GM21737 (cell line): ENCODE results near the gene AUTS2.

Experiments
- ATAC-seq: cut with Tn5 transposase; IDR thresholded peaks from one replicate; pipeline ENCODE4 v1.9.1; 2021; ENCODE audit warnings: mild to moderate bottlenecking, moderate library complexity; ENCODE audit not compliant: unreplicated experiment

Gene AUTS2

DNA sequence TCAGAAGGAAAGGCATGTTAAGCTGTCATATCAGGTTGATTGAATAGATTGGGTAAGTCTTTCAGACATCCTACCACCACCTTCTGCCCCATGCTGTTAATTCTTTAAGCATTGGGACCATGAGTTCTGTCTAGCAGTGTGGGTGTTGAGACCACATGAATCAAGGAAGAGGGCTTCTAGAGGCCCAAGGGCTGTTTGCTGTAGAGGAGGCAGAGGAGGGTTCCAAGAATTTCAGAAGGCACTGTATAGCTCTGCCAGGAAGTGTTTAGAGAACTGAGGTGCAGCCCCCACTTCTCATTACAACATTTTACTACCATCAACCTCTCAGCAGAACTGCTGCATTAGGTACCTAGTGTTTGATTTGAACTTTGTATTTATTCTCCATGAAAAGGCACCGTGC lies 720.2 kb downstream of the AUTS2 start:
- ATAC-seq, result no peak

DNA sequence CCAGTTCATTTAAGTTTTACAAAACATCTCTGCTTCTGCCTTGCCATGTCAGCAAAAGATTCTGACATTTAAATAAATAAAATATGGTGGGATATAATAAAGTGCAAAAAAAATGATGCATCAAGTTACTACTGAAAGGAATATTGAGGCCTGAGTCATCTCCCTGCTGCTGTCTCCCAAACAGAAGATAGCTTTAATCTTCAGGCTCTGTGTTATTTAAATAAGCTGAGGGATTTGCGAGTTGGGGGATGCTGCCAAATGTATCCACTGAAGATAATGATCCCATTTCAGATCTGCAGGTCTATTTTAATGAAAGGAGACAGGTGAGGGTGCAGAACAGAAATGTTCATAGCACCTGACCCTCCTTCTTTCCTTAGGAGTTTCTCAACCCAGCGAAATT lies 720.8 kb downstream of the AUTS2 start:
- ATAC-seq, result no peak

DNA sequence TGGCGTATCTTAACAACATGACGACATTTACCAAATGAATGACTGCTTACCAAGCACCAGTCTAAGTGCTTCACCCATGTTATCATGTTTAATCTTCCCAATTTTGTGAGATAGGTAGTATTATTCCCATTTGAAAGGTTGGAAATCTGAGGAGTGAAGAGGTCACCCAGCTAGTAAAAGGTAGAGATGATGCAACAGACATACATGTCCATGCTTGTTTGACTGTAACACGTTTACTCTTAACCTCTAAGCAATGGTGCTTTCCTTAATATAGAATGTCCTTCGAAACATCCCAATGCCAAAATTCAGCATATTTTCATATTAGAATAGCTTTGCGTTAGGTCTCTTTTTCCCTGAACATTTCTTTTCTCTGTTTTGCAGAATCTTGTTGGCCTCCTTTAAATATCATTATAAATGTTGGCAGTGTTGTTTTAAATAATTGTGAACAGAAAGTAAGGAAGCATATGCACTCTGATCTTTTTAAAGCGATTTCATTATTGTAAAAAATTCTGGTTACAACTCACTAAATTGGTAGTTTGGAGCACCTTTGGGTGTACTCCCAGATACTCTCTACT lies 722.8 kb downstream of the AUTS2 start:
- no peak for ATAC-seq

DNA sequence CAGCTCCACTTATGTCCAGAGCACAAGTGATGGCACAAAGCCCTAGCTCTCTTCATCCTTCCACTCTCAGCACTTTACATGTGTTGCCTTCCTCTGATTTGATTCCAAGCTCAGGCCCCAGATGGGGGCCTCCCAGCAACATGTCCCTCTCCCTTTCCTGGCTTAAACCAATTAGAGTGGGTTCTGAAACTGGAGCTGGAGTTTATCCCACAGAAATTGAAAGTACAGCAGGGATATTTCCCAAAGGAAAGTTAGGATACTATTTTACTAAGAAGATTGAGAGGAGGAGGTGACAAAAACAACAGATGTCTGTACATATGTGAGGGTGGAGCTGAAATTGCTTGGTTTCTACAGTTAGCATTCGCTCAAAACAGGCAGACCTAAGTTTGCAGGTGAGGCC lies 724.6 kb downstream of the AUTS2 start:
- ATAC-seq, result no peak

DNA sequence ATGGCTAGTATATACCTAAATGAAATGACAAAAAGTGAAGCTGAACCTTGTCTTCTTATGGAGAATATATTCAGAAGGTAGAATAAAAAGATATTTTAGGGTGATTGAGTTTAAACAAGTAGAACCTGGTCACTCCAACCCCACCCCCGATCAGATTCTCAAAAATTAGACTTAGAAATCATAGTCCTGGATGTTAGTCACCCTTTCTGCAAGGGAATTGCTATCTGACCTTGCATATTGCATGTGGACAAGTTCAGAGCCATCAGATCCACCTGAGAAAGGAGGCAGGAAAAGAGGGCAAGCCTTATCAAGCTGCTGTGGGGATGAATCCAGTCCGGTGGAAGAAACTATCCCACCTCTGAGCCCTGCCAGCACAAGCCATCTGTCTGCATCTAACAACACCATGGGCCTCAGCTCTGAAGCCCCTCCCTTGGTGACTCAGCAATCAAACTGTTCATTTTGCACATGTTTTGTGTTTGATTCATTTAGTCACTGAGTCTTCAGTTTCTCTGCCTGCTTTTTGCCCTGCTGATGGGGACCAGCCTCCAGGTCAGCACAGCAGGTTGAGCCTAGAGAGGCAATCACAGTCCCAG lies 727.3 kb downstream of the AUTS2 start:
- no peak for ATAC-seq

DNA sequence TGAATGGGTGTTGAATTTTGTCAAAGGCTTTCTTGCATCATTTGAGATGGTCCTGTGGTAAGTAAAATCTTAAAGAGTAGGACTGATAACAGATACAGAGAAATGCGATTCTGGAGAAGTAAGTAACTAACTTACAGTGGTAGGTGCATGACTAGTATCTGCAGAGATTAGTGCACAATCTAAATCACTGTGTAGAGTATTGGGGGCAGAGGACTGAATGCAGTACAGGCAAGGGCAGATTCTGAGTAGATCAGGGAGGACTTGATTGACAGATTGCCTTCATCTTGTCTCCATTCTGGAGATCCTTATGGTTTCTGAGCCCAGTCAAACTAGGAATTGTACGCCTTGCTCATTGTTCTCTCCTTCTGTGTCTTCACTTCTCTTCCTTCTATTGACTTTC lies 736.0 kb downstream of the AUTS2 start:
- no peak for ATAC-seq

DNA sequence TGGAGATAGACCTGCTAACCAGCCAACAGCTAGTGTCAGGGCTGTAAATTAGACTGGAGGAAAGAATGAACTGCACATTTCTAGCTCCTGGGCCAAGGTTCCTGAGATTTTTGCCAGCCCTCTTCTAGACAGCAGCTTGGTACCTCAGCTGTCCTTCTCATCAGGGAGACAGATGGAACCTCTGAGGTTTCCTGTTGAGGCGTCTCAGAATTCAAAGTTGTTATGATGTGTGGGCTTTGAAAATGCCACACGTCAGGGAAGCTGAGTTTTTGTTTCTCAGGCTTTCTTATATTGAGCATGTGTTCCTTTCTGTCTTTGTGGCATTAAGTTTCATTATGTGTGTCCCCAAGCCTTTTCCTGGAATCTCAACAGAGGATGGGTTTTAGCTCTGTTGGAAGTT lies 736.6 kb downstream of the AUTS2 start:
- no peak for ATAC-seq

DNA sequence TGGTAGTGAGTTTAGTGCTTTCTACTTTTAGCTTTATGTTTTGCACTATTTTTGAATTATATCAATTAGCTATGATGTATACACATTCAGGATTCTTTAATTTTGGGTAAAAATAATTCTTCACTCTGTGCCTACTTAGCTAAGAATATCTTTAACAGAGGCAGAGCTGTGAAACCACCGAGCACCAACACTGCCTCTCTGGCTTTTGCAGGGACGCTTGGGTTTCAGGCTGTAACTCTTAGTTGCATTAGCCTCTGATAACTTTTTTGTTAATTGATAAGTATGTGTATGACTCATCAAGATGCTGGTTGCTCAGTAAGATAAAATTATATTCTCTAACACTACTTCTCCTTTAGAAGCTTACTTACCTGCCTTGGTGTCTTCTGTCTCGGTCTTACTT lies 738.3 kb downstream of the AUTS2 start:
- ATAC-seq, result no peak

DNA sequence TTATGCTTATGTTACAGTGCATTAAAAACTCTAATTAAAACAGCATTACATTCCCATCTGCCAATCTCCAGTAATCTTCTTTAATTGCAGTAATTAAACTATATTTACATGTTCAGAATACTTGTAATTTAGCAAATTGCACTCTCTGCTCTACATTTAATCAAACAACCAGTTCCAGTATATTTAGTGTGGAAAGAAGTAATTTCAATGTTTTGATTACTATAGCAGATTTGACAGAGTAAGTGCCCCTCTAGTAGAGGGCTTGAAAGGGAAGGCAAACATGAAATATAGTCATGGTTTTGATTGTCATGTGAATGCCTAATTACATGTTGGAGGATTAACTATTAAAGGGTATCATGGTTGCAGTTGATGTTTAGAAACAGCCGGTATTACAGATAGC lies 739.7 kb downstream of the AUTS2 start:
- ATAC-seq, result no peak

DNA sequence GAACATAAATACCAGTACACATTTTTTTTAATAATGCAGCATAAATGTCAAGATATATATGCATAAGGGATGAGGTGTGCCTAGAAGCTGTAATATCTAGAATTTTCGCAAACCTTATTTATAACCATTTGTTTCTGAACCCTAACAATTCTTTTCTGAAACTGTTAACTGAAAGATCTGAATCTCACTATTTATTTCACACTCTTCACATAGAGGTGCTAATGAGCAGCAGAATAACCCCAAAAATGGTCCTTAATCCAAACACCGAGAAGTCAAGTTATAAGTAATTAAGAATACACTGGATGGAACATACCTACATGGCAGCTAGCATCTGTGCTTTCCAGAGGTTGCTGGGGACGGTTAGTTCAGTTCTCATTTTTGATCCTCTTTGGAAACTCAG lies 742.0 kb downstream of the AUTS2 start:
- ATAC-seq, result no peak

DNA sequence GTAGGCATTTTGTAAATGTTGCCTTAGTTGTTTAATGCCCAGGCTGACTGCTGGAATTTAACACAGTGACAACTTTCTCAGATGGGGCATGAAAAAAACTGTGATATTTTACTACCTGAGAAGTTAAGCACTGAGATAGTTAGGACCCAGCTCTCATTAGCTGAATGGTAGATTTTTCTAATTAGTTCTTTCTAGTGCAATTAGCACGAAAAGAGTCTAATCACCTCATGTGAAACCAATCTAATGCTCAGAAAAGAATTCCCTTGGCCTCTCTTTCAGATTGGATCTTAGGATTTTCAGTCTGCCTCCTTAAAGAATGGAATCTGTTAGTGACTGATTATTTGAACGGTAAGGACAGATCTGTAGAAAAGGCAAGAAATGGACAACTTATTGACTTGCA lies 743.2 kb downstream of the AUTS2 start:
- ATAC-seq, result no peak

DNA sequence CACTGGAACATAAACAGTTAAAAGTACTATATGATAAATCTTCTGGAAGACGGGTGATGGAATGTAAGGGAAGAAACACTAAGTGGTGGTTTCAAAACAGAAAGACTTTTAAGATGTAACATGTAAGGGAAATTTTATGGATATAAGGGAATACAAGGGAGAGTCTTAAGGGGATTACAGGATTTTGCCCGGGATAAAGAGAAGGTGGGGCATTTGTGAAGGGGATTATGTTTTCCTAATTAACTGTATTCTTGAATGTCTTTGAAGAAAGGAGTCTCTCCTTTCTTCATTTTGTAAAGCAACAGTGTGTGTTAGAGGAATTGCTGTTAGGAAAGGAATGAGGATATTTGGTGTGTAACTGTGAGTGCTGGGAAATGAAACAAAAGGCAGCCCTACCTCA lies 745.2 kb downstream of the AUTS2 start:
- no peak for ATAC-seq

DNA sequence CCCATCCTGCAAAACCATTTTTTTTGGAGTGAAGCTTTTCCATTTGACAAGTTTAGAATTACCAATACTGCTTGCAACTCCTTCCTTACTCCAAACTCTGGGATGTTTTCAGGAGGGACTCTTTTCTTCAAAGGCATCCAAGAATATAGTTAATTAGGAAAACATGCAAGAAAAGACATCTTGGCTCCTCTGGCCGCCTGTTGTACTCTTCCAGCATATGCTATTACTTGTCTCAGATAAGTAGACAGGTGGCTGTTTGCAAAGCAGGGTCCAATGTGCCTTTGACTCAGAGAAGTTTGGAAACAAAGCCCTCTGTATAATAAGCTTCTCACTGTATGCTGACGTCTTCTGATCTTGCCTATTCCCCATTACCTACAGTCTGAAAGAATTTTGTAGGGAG lies 746.5 kb downstream of the AUTS2 start:
- ATAC-seq, result no peak

DNA sequence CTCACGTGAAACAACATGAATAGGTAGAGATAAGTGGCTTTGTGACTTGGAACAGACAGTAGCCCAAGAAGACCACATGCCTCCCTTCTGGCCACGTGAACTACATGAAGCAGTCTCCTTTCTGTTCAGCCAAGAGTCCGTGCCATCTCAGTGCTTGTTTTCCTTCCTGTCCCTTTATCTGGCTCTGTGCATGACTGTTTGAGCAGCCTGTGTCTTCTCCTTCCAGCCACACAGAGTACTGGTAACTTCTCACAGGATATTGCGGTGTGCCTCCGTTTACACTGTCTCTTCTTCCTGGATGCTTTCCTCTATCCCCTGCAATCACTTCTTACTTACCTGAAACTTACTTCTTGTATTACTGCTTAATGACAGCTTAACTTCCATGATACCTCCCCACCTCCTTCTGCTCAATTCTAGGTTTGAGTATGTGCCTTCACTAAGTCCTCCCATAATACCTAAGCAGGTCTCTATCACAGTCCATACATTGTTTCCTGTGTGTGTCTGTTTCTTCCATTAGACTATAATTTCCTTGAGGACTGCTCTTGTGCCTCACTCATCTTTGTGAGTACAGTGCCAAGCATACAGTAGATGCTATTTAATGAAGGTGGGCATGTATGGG lies 748.7 kb downstream of the AUTS2 start:
- ATAC-seq, result no peak

DNA sequence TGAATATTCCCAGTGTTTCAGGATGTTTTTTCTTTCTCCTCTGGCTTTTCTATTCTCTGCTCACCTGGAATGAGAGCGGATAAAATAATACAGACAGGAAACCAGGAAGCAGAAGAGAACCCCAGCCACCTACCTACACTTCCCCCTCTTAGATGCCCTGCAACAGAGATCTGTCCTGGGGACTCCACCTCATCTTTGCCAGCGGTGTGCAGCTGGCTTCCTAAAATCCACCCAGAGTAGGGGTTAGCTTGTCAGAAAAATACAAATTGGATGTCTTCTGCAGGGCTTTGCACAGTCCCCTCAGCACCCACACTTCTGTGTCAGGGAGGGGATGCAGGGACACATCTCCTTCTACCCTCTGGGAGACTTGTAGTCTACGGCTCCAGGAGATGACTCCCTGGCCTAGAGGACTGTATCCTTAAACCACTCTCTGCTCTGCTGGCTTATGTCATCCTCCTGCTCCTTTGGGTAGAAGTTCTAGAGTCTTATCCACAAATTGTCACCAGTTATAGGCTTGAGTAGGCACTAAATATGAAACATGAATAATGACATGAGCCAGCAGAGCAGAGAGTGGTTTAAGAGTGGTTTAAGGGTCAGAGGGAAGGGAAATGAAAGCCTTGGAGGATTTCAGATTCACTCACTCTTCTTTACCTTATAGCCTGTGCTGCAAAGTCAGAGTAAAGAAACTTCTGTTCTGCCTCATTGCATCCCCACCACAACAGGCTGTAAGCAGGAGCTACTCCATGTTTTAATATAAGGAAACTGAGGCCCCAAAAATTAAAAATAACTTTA lies 749.4 kb downstream of the AUTS2 start:
- peak; percentile 94 for ATAC-seq

DNA sequence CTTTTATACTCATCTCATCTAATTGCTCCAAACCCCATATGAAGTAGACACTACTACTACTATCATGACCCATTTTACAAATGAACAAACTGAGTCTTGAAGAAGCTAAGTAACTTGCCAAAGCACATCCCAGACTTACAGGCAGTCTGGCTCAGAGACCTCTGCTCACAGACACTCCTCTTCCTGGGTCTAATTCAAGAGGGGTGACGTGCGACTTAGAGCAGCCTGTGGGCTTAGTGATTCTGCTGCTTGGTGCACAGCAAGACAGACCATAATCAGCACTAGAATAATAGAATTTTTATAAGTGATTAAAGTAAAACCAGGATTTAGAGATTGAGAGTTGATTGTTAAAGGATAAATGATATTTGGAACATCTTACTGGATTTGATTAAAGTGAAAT lies 750.8 kb downstream of the AUTS2 start:
- no peak for ATAC-seq

DNA sequence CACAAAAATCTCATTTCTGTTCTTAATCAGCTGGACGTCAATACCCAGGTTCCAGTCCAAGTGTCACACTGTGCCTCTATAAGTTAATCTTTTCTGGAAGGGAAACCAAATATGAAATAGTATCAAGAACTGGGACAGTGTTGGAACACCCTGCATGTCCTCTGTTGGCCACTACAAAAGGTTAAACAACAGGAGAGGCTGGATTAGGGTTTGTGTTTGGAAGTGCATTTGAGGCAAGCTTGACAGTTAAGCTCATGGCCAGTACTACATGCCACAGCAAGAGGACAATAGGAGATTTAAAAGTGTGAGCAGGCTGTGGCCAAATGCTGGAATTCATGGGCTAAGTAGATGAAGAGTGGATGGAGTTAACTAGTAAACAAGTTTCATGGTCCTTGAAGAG lies 751.5 kb downstream of the AUTS2 start:
- no peak for ATAC-seq

DNA sequence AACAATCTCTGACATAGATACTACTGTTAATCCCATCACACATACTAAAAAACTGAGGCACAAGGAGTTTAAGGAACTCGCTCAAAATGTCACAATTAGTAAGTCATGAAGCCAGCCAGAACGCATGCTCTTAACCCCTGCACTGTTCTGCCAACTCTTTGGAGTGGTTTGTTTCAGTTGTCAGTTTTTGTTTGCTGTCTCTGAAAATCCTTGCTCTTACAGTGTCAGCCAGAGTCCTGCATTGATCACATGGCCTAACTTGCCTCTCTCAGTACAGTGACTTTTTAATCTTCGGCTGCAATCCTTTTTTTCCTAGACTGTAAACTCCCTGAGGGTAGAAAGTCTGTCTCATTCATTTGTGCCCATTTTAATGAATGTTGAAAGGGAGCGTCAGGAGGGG lies 753.8 kb downstream of the AUTS2 start:
- ATAC-seq, result no peak

DNA sequence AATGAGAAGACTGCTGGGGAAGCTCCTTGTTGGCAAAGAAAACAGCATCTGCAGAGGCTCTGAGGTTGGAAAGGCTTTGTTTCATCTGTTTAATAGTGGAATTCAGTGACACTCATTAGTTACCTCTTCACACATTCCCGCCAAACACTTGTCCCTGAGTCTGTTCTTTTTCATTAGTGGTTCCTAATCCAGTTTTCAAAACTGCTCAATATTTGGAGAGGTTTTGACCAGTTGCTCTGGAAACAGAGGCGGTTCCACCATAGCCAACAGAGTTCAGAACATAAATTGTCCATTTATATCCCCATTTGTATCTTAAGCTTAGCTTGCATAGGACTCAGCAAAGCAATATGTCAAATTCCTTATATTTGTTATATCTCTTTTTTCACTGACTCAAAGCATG lies 754.6 kb downstream of the AUTS2 start:
- no peak for ATAC-seq

DNA sequence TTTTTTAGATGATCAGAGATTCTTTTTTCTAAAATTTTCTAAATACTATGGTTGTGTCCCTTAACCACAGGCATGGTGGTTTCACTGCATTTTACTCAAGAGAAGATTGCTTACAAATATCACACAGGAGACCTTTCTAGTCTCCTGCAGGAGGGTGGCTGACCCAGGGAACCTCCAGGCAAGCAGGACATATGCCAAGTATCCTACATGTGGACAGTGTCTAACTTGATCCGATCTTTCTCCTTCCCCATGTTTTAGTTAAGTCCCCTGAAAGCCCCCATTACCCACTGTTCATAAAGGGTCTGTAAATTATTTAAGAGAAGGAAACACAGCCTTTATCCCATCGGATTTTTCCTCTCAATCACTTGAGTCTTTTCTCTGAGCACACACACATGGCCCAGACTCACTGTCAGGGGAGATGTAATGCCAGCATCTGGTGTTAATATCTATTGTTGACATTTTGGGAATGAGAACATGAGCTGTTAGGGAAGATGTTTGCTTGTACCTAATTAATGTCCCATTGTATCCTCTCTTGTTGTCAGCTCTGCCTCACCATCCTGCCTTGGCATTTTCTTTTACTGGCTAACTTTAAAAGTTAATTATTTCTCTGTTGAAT lies 755.2 kb downstream of the AUTS2 start:
- ATAC-seq, result no peak

DNA sequence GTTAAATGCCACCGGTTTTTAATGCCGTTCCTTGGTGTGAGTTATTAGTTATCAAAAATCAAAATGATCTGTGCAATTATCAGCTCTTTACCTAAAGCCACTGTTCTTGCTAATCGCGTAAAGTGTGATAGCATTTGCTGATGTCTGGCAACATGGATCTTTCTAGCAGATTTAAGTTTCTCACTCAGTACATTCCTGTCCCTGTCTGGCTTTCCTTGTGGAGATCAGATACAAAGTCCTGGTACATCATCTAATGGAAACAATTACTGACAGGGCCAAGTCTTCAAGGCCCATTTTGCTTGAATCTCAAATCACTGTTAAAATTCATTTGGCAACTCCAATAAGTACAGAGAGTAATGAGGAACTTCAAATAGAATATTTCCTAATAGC lies 755.7 kb downstream of the AUTS2 start:
- no peak for ATAC-seq
